ENCODE data around the gene LPP. TPM values are rescaled to one million over a fixed set of nuclear protein-coding genes. Genes with fewer than 3 reads are reported as not detected.

The LPP gene
- total and polyA plus RNA-seq, 2 of the 4 experiments (the other 2 are of a cell fraction) = 16.0 to 130 TPM

DNA sequence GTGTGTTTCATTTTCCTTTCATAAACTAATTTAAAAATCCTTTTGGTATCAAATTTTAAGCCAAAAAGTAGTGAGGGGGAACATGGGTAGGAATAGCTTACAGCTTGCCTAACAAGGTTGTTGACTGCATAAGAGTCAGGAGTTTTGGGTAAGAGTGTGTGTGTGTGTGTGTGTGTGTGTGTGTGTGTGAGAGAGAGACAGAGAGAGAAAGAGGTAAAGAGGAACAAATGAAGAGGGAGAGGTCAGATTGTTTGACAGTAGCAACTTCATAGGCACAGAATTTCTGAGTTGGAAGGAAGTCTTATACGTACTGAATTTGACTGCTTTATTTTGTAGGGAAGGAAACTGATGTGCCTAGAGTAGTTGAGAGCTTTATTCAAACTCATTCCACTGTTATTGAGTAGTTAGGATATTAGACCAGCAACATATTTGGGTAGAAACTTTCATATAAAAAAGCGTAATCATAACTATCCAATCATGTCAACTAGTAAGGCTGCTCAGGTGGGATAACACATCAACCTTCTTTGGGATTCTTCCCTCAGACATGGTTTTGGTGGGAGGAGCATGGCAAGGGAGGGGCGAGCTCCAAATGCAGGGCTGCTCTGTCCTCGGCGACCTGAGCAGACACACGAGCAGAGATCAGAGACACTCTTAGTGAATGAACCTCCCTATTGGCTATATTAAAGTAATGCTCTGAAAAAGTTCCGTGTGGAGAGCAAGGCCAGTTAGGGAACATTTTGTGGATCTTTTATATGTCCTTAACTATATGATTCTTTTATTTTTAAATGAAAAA is 86.4 kb downstream of the LPP start:
- 0 out of 2 replicates have a peak overlapping the region, but pooled peaks have one; percentile 7 for H2BK20ac ChIP-seq (ENCODE audit: low read depth, low read length)
- H3K14ac ChIP-seq (replicated peaks; ENCODE audit: low read depth, low read length) = no peak overlapping the region
- peaks cover 40 to 89% of the 10 kb centered on the region in 2 experiments for H3K79me1 ChIP-seq (ENCODE audit: low read depth in 1 of 2, low read length in 2 of 2)
- H3K4ac ChIP-seq (ENCODE audit: low read depth, low read length) = no peak overlapping the region
- H4K20me1 ChIP-seq (ENCODE audit: insufficient read depth, low read length) = peaks cover 75% of the 10 kb centered on the region
- no peak overlapping the region for H4K91ac ChIP-seq (ENCODE audit: insufficient read depth, low read depth, low read length)
- H3K56ac ChIP-seq (ENCODE audit: extremely low read depth, insufficient read depth, low read length) = no peak overlapping the region
- DNase-seq = no peak
- no peak overlapping the region for H4K5ac ChIP-seq (ENCODE audit: low read depth, low read length)
- intact Hi-C loops (cut with micrococcal nuclease) = no loop called here
- no peak overlapping the region for H2BK15ac ChIP-seq (ENCODE audit: low read depth, low read length)
- BruUV-seq (replicated peaks) = no TSS peak
- H3K9me3 ChIP-seq (ENCODE audit: control insufficient read depth, insufficient read depth, low read length) = no peaks in the 10 kb centered on the region
- H2BK5ac ChIP-seq (ENCODE audit: low read depth, low read length, poor library complexity, severe bottlenecking) = peak overlapping the region; percentile 20
- no peak overlapping the region for H3K4me2 ChIP-seq (ENCODE audit: low read depth, low read length)
- H2BK120ac ChIP-seq (ENCODE audit: low read depth, low read length) = no peak overlapping the region
- no peak overlapping the region for H2AFZ ChIP-seq (replicated peaks; ENCODE audit: low read length, poor library complexity)
- H3K9me1 ChIP-seq (ENCODE audit: insufficient read depth, low read length) = peaks cover 33% of the 10 kb centered on the region
- peaks cover 22% of the 10 kb centered on the region for H3K4me1 ChIP-seq (ENCODE audit: control insufficient read depth, insufficient read depth, low read length)
- ChIA-PET POLR2A (ENCODE audit: unreplicated experiment) (no interaction called here), CTCF (interaction anchor here (0.6 kb wide), 2 partner anchors 21 to 502 kb away, joined by 3 to 7 read pairs; no protein-coding TSS in a partner anchor)
- no peak overlapping the region for H3K23ac ChIP-seq (ENCODE audit: low read depth, low read length)
- H3K27ac ChIP-seq (ENCODE audit: insufficient read depth, low read length) = no peak overlapping the region
- no peak overlapping the region for H4K8ac ChIP-seq (ENCODE audit: low read depth in 2 of 2, low read length in 2 of 2)
- no peaks in the 10 kb centered on the region for H3K27me3 ChIP-seq (ENCODE audit: control insufficient read depth, insufficient read depth, low read length)
- H2AK9ac ChIP-seq (replicated peaks; ENCODE audit: low read depth, low read length, poor library complexity) = no peak overlapping the region
- dilution Hi-C loops (cut with HindIII; ENCODE audit: low sequenced_read_pairs, unreplicated experiment) = no loop called here
- WGBS, 2 experiments (ENCODE audit: extremely low coverage in 2 of 2, insufficient read length in 1 of 2) = no CpG with 5 or more reads among the region's 7 CpGs
- in situ Hi-C loops (cut with MboI; ENCODE audit: low sequenced_read_pairs) = no loop called here
- H3K36me3 ChIP-seq (ENCODE audit: control insufficient read depth, insufficient read depth, low read length) = peaks cover 2% of the 10 kb centered on the region
- no peak overlapping the region for H3K4me3 ChIP-seq (ENCODE audit: insufficient read depth, low read depth, low read length)
- H3K9ac ChIP-seq (ENCODE audit: low read depth, low read length) = no peak overlapping the region
- no peak for ATAC-seq (ENCODE audit: low read depth)
- no peak overlapping the region for H2AK5ac ChIP-seq (ENCODE audit: low read depth, low read length)
- no peak overlapping the region for H3K18ac ChIP-seq (ENCODE audit: low read depth, low read length)
- TF ChIP-seq, protein P1, sequence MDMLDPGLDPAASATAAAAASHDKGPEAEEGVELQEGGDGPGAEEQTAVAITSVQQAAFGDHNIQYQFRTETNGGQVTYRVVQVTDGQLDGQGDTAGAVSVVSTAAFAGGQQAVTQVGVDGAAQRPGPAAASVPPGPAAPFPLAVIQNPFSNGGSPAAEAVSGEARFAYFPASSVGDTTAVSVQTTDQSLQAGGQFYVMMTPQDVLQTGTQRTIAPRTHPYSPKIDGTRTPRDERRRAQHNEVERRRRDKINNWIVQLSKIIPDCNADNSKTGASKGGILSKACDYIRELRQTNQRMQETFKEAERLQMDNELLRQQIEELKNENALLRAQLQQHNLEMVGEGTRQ (IDR thresholded peaks at IDR 0.05; ENCODE audit: low read depth, low read length) = no peak
- no peak for TF ChIP-seq MAZ (IDR thresholded peaks at IDR 0.05; ENCODE audit: borderline replicate concordance, low read depth, low read length)
- no peak for TF ChIP-seq FOS (IDR thresholded peaks at IDR 0.05; ENCODE audit: low read depth, low read length)
- TF ChIP-seq SMC3 (IDR thresholded peaks at IDR 0.05; ENCODE audit: low read depth, low read length) = no peak
- no peak for TF ChIP-seq RFX5 (IDR thresholded peaks at IDR 0.05; ENCODE audit: low read depth, low read length)
- no peak for TF ChIP-seq RCOR1 (IDR thresholded peaks at IDR 0.05; ENCODE audit: insufficient replicate concordance, low read length)
- no peak for TF ChIP-seq MAFK (IDR thresholded peaks at IDR 0.05; ENCODE audit: low read depth, low read length)
- no peak for TF ChIP-seq ELK1 (IDR thresholded peaks at IDR 0.05; ENCODE audit: borderline replicate concordance, low read depth, low read length)
- no peak for TF ChIP-seq NFE2L2 (IDR thresholded peaks at IDR 0.05; ENCODE audit: low read depth, low read length)
- no peak for TF ChIP-seq CTCF (conservative IDR thresholded peaks at IDR 0.05; ENCODE audit: low read depth, low read length)
- TF ChIP-seq CHD1 (IDR thresholded peaks at IDR 0.05; ENCODE audit: low read depth, low read length) = no peak
- TF ChIP-seq RAD21 (IDR thresholded peaks at IDR 0.05; ENCODE audit: low read length) = no peak
- no peak for TF ChIP-seq CEBPB (IDR thresholded peaks at IDR 0.05; ENCODE audit: low read depth, low read length)
- TF ChIP-seq BHLHE40 (IDR thresholded peaks at IDR 0.05; ENCODE audit: low read depth, low read length) = no peak
- no peak for TF ChIP-seq MXI1 (IDR thresholded peaks at IDR 0.05; ENCODE audit: borderline replicate concordance, low read depth, low read length)
